Neural cell (in vitro differentiated cells): ENCODE data around the gene PMCH.

ENCODE experiments used
- MXI1 ChIP-seq: fragments of 450-650 bp; conservative IDR thresholded peaks from 2 replicates; pipeline ENCODE4 v1.6.1; 2014; ENCODE audit warnings: antibody characterized with exemption, mild to moderate bottlenecking; ENCODE audit not compliant: poor library complexity, severe bottlenecking
- POLR2AphosphoS5 ChIP-seq: IDR thresholded peaks from 2 replicates; pipeline ENCODE4 v1.6.1; 2012
- SMC3 ChIP-seq: fragments of 450-650 bp; conservative IDR thresholded peaks from 2 replicates; pipeline ENCODE4 v1.6.1; 2014; ENCODE audit warnings: antibody characterized with exemption, mild to moderate bottlenecking, moderate library complexity; ENCODE audit not compliant: poor library complexity
- TF ChIP-seq, protein P1 (sequence below): fragments of 450-650 bp; IDR thresholded peaks from 2 replicates; pipeline ENCODE4 v1.5.1; 2014; ENCODE audit warnings: antibody characterized with exemption, mild to moderate bottlenecking, moderate library complexity; ENCODE audit not compliant: poor library complexity, severe bottlenecking
- TF ChIP-seq, protein P2 (sequence below): IDR thresholded peaks from 2 replicates; pipeline ENCODE4 v1.6.1; 2012; ENCODE audit warnings: borderline replicate concordance

DNA sequence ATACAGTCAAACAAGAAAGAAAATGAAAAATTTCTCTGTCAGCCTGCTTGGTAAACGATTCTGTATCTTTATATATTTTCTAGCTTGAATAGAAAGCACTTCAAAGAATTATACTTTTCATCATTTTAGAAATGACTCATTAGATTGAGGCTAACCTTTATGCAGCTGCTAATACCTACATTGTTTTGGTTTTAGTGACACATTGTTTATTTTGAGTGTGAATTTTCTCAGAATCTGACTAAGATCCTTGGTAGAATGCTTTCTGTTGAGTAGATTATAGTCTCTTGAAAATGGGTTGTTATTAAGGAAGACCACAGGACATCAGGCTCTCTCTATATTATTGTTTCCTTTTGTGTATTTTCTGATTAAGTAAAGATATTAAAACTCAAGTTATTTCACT is at the start of gene PMCH:
- TF ChIP-seq, protein P1, sequence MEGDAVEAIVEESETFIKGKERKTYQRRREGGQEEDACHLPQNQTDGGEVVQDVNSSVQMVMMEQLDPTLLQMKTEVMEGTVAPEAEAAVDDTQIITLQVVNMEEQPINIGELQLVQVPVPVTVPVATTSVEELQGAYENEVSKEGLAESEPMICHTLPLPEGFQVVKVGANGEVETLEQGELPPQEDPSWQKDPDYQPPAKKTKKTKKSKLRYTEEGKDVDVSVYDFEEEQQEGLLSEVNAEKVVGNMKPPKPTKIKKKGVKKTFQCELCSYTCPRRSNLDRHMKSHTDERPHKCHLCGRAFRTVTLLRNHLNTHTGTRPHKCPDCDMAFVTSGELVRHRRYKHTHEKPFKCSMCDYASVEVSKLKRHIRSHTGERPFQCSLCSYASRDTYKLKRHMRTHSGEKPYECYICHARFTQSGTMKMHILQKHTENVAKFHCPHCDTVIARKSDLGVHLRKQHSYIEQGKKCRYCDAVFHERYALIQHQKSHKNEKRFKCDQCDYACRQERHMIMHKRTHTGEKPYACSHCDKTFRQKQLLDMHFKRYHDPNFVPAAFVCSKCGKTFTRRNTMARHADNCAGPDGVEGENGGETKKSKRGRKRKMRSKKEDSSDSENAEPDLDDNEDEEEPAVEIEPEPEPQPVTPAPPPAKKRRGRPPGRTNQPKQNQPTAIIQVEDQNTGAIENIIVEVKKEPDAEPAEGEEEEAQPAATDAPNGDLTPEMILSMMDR, result no peak
- TF ChIP-seq POLR2AphosphoS5, result no peak
- TF ChIP-seq, protein P2, sequence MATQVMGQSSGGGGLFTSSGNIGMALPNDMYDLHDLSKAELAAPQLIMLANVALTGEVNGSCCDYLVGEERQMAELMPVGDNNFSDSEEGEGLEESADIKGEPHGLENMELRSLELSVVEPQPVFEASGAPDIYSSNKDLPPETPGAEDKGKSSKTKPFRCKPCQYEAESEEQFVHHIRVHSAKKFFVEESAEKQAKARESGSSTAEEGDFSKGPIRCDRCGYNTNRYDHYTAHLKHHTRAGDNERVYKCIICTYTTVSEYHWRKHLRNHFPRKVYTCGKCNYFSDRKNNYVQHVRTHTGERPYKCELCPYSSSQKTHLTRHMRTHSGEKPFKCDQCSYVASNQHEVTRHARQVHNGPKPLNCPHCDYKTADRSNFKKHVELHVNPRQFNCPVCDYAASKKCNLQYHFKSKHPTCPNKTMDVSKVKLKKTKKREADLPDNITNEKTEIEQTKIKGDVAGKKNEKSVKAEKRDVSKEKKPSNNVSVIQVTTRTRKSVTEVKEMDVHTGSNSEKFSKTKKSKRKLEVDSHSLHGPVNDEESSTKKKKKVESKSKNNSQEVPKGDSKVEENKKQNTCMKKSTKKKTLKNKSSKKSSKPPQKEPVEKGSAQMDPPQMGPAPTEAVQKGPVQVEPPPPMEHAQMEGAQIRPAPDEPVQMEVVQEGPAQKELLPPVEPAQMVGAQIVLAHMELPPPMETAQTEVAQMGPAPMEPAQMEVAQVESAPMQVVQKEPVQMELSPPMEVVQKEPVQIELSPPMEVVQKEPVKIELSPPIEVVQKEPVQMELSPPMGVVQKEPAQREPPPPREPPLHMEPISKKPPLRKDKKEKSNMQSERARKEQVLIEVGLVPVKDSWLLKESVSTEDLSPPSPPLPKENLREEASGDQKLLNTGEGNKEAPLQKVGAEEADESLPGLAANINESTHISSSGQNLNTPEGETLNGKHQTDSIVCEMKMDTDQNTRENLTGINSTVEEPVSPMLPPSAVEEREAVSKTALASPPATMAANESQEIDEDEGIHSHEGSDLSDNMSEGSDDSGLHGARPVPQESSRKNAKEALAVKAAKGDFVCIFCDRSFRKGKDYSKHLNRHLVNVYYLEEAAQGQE, result no peak
- no peak for TF ChIP-seq SMC3
- TF ChIP-seq MXI1, result no peak
